DND-41 (cell line): ENCODE measurements around the gene CERS6.

Experiments
- ATAC-seq: fragments of 200-7000 bp; cut with Tn5 transposase; 3 replicates; pipeline ENCODE4 v1.9.1; 2021; ENCODE audit warnings: low read depth; ENCODE audit not compliant: insufficient read depth
- DNase-seq: peaks from one replicate; pipeline ENCODE4 v3.0.0-alpha.2; 2020
- H2AFZ ChIP-seq: 2 replicates; pipeline ENCODE4 v1.6.0; 2012; ENCODE audit warnings: low read depth, low read length
- H3K27ac ChIP-seq: 2 replicates; pipeline ENCODE4 v1.5.1; 2012; ENCODE audit warnings: low read length, inconsistent platforms
- H3K27me3 ChIP-seq: fragments of 200-600 bp; sonication (generic); 2 replicates; pipeline ENCODE4 v1.6.0; 2012; ENCODE audit warnings: low read length, mild to moderate bottlenecking, inconsistent platforms; ENCODE audit not compliant: insufficient read depth, poor library complexity
- H3K36me3 ChIP-seq: 2 replicates; pipeline ENCODE4 v1.5.1; 2012; ENCODE audit warnings: low read length, inconsistent platforms; ENCODE audit not compliant: insufficient read depth
- H3K4me1 ChIP-seq: 2 replicates; pipeline ENCODE4 v1.5.1; 2012; ENCODE audit warnings: mild to moderate bottlenecking, low read length; ENCODE audit not compliant: insufficient read depth
- H3K4me2 ChIP-seq: 2 replicates; pipeline ENCODE4 v1.6.0; 2012; ENCODE audit warnings: mild to moderate bottlenecking, moderate library complexity, low read length, inconsistent platforms; ENCODE audit not compliant: insufficient read depth
- H3K4me3 ChIP-seq, 2 experiments: fragments of 200-600 bp in 1 of 2; shearing (Covaris generic) in 1 of 2; 2 replicates each; pipeline ENCODE4 v1.5.1; 2012 to 2016; ENCODE audit warnings: inconsistent platforms in 2 of 2, low read length in 2 of 2, mild to moderate bottlenecking in 2 of 2, low read depth in 1 of 2, moderate library complexity in 1 of 2
- H3K79me2 ChIP-seq: 2 replicates; pipeline ENCODE4 v1.6.0; 2012; ENCODE audit warnings: low read length, inconsistent platforms; ENCODE audit not compliant: insufficient read depth
- H3K9ac ChIP-seq: 2 replicates; pipeline ENCODE4 v1.6.0; 2012; ENCODE audit warnings: low read depth, mild to moderate bottlenecking, inconsistent platforms, low read length, moderate library complexity
- H3K9me3 ChIP-seq: 2 replicates; pipeline ENCODE4 v1.5.1; 2012; ENCODE audit warnings: low read length, moderate library complexity, mild to moderate bottlenecking, inconsistent platforms; ENCODE audit not compliant: insufficient read depth, severe bottlenecking
- H4K20me1 ChIP-seq: 2 replicates; pipeline ENCODE4 v1.6.0; 2012; ENCODE audit warnings: low read length; ENCODE audit not compliant: insufficient read depth
- EZH2 ChIP-seq: IDR thresholded peaks from 3 replicates; pipeline ENCODE4 v1.6.1; 2012; ENCODE audit warnings: borderline replicate concordance, low read depth, mild to moderate bottlenecking, moderate library complexity, low read length, inconsistent platforms; ENCODE audit not compliant: severe bottlenecking
- TF ChIP-seq, protein P1 (sequence below): IDR thresholded peaks from 2 replicates; pipeline ENCODE4 v1.5.1; 2012; ENCODE audit warnings: borderline replicate concordance, low read length, moderate library complexity, mild to moderate bottlenecking; ENCODE audit not compliant: poor library complexity, severe bottlenecking; ENCODE audit errors: extremely low read depth

Gene CERS6

DNA sequence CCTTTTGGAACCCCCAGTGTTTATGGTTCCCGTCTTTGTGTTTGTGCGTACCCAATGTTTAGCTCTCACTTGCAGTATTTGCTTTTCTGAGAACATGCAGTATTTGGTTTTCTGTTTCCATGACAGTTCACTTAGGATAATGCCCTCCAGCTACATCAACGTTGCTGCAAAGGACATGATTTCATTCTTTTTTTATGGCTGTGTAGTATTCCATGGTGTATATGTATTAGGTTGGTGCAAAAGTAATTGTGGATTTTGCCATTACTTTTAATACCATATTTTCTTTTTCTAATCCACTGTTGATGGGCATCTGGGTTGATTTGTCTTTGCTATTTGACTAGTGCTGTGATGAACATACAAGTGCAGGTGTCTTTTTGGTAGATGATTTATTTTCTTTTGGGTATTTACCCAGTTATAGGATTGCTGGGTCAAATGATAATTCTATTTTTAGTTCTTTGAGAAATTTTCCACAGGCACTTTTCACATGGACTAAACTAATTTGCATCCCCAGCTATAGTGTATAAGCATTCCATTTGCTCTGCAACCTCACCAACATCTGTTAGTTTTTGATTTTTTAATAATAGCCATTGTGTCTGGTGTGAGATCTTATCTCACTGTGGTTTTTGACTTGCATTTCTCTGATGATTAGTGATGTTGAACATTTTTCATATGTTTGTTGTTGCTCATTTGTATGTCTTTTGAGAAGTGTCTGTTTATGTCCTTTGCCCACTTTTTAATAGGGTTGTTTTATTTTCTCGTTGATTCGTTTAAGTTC, 63.6 kb downstream of the CERS6 start:
- Histone ChIP-seq H3K4me1 (no peaks in the 10 kb centered on the region), H3K9ac (no peak overlapping the region), H3K79me2 (peaks cover 44% of the 10 kb centered on the region), H3K4me2 (no peak overlapping the region), H3K9me3 (no peaks in the 10 kb centered on the region), H3K27me3 (no peaks in the 10 kb centered on the region), H4K20me1 (peaks cover 32% of the 10 kb centered on the region; the same call in 1 of the 2 replicates), H3K4me3 (no peak overlapping the region), H2AFZ (no peak overlapping the region), H3K27ac (no peak overlapping the region), H3K36me3 (no peaks in the 10 kb centered on the region)
- DNase-seq (no peak), ATAC-seq (no peak)
- TF ChIP-seq, protein P1, sequence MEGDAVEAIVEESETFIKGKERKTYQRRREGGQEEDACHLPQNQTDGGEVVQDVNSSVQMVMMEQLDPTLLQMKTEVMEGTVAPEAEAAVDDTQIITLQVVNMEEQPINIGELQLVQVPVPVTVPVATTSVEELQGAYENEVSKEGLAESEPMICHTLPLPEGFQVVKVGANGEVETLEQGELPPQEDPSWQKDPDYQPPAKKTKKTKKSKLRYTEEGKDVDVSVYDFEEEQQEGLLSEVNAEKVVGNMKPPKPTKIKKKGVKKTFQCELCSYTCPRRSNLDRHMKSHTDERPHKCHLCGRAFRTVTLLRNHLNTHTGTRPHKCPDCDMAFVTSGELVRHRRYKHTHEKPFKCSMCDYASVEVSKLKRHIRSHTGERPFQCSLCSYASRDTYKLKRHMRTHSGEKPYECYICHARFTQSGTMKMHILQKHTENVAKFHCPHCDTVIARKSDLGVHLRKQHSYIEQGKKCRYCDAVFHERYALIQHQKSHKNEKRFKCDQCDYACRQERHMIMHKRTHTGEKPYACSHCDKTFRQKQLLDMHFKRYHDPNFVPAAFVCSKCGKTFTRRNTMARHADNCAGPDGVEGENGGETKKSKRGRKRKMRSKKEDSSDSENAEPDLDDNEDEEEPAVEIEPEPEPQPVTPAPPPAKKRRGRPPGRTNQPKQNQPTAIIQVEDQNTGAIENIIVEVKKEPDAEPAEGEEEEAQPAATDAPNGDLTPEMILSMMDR, result no peak
- no peak for TF ChIP-seq EZH2

DNA sequence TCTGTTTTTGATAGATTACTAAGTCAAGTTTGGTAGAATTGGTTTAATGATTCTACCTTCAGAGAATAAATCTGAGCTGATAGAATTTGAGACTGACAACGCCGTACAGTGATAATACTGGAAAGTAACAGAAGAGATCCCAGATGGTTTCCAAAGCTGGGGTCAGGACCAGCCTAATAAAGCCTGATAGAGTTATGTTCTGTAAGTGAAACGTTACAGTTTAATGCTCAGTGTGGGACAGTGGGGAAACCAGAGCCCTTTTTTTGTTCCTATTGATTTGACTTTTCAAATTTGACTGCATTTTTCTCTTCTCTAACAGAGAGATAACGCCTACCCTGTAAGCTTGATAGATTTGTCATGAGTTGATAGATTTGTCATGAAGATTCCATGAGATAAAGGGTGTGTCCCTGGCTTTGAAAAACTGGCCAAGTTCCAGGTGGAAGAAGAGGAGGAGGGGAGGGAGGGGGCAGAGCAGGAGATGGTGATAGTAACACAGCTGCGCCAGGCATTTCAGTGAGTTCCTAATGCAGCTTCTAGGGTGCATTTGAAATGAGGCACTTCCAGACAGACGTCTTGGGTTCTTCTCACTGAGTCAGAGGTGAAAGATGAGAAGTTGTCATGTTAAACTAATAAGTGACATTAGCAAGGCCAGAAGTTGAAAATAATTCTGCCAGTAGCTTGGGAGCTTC, 65.1 kb downstream of the CERS6 start:
- Histone ChIP-seq H3K9ac (no peak overlapping the region), H3K27me3 (no peaks in the 10 kb centered on the region), H3K9me3 (no peaks in the 10 kb centered on the region), H3K4me2 (no peak overlapping the region), H3K4me3 (no peak overlapping the region), H4K20me1 (peaks cover 32% of the 10 kb centered on the region; the same call in 1 of the 2 replicates), H3K79me2 (peaks cover 44% of the 10 kb centered on the region), H2AFZ (no peak overlapping the region), H3K27ac (no peak overlapping the region), H3K36me3 (no peaks in the 10 kb centered on the region), H3K4me1 (no peaks in the 10 kb centered on the region)
- DNase-seq, result no peak
- no peak for ATAC-seq
- no peak for TF ChIP-seq EZH2
- TF ChIP-seq, protein P1, result no peak

DNA sequence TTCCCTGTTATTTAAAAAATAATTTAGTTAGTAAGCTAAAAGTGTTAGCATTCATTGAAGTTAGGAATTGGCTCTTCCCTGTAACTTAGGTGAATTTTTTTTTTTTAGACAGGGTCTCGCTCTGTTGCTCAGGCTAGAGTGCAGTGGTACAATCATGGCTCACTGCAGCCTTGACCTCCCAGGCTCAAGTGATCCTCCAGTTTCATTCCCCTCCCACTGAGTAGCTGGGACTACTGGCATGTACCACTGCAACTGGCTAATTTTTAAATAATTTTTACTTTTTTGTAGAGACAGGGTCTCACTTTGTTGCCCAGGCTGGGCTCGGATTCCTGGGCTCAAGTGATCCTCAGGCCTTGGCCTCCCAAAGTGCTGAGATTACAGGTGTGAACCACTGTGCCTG, 66.4 kb downstream of the CERS6 start:
- no peak overlapping the region for H3K4me2 ChIP-seq
- peaks cover 51% of the 10 kb centered on the region for H3K79me2 ChIP-seq
- peaks cover 32% of the 10 kb centered on the region; the same call in 1 of the 2 replicates for H4K20me1 ChIP-seq

More for the DNA sequence above, 66.4 kb downstream of the CERS6 start:
- DNase-seq (no peak), ATAC-seq (no peak)
- Histone ChIP-seq H3K9ac (no peak overlapping the region), H3K27ac (no peak overlapping the region), H3K9me3 (no peaks in the 10 kb centered on the region), H3K4me1 (no peaks in the 10 kb centered on the region), H3K4me3 (no peak overlapping the region), H3K36me3 (no peaks in the 10 kb centered on the region), H2AFZ (no peak overlapping the region), H3K27me3 (no peaks in the 10 kb centered on the region)
- TF ChIP-seq, protein P1, result no peak
- no peak for TF ChIP-seq EZH2
